GM19351 (cell line): Measurements from ENCODE around the gene ENKD1.

Experiments used
- ATAC-seq: cut with Tn5 transposase; IDR thresholded peaks from one replicate; pipeline ENCODE4 v1.9.1; 2021; ENCODE audit warnings: mild to moderate bottlenecking, moderate library complexity; ENCODE audit not compliant: unreplicated experiment

ENKD1 gene

GRCh38 chr16:67651847-67652246 is 14.7 kb downstream of the ENKD1 start:
- no peak for ATAC-seq

GRCh38 chr16:67651039-67651438 is 15.5 kb downstream of the ENKD1 start:
- ATAC-seq = no peak

- no peak for ATAC-seq
These were observed 16.5 kb downstream of the ENKD1 start for GRCh38 chr16:67650023-67650422.

- ATAC-seq = no peak
These were observed 17.0 kb downstream of the ENKD1 start for GRCh38 chr16:67649494-67649931.

GRCh38 chr16:67648764-67649407 is 17.7 kb downstream of the ENKD1 start:
- ATAC-seq = no peak

GRCh38 chr16:67648088-67648763 is 18.3 kb downstream of the ENKD1 start:
- no peak for ATAC-seq

GRCh38 chr16:67647681-67648080 is 18.9 kb downstream of the ENKD1 start:
- ATAC-seq = no peak

GRCh38 chr16:67647111-67647651 is 19.4 kb downstream of the ENKD1 start:
- no peak for ATAC-seq

- peak; percentile 14 for ATAC-seq
These were observed 21.0 kb downstream of the ENKD1 start for GRCh38 chr16:67645397-67646121.

- ATAC-seq = no peak
These were observed 22.5 kb downstream of the ENKD1 start for GRCh38 chr16:67644038-67644437.

- no peak for ATAC-seq
These were observed 24.5 kb downstream of the ENKD1 start for GRCh38 chr16:67641779-67642708.

GRCh38 chr16:67637625-67638024 is 28.9 kb downstream of the ENKD1 start:
- no peak for ATAC-seq

GRCh38 chr16:67636713-67637112 is 29.8 kb downstream of the ENKD1 start:
- no peak for ATAC-seq

GRCh38 chr16:67632415-67633172 is 34.0 kb downstream of the ENKD1 start:
- no peak for ATAC-seq

- ATAC-seq = no peak
These were observed 38.3 kb downstream of the ENKD1 start for GRCh38 chr16:67628216-67628615.

GRCh38 chr16:67613808-67614207 is 52.7 kb downstream of the ENKD1 start:
- no peak for ATAC-seq
